Dedifferentiated amniotic fluid mesenchymal stem cell (primary cell): ENCODE data around the gene JPT2.

Source experiments
- DNase-seq: peaks from one replicate; pipeline ENCODE4 v3.0.0-alpha.2; 2016; ENCODE audit errors: extremely low spot score

The JPT2 gene

GRCh38 chr16:1651974-1652312, 26.1 kb upstream of the JPT2 start:
- no peak for DNase-seq

GRCh38 chr16:1653023-1653422, 25.1 kb upstream of the JPT2 start:
- DNase-seq: no peak

- DNase-seq: no peak
These were observed 23.4 kb upstream of the JPT2 start for GRCh38 chr16:1654505-1655268.

- DNase-seq: no peak
These were observed 22.7 kb upstream of the JPT2 start for GRCh38 chr16:1655269-1655807.

GRCh38 chr16:1655909-1656807, 21.9 kb upstream of the JPT2 start:
- DNase-seq: no peak

- no peak for DNase-seq
These were observed 21.1 kb upstream of the JPT2 start for GRCh38 chr16:1656808-1657617.

GRCh38 chr16:1657841-1658240, 20.2 kb upstream of the JPT2 start:
- no peak for DNase-seq

GRCh38 chr16:1659031-1659430, 19.0 kb upstream of the JPT2 start:
- DNase-seq: no peak

- DNase-seq: no peak
These were observed 16.3 kb upstream of the JPT2 start for GRCh38 chr16:1661826-1662225.

- DNase-seq: no peak
These were observed 15.5 kb upstream of the JPT2 start for GRCh38 chr16:1662543-1662942.

GRCh38 chr16:1665829-1666228, 12.2 kb upstream of the JPT2 start:
- DNase-seq: no peak

GRCh38 chr16:1666316-1666715, 11.8 kb upstream of the JPT2 start:
- no peak for DNase-seq

GRCh38 chr16:1667271-1667670, 10.8 kb upstream of the JPT2 start:
- no peak for DNase-seq

GRCh38 chr16:1667916-1668315, 10.2 kb upstream of the JPT2 start:
- DNase-seq: no peak

- no peak for DNase-seq
These were observed 9.3 kb upstream of the JPT2 start for GRCh38 chr16:1668612-1669319.

- no peak for DNase-seq
These were observed 8.4 kb upstream of the JPT2 start for GRCh38 chr16:1669698-1670097.

- DNase-seq: no peak
These were observed 7.7 kb upstream of the JPT2 start for GRCh38 chr16:1670371-1670770.

GRCh38 chr16:1670866-1671265, 7.2 kb upstream of the JPT2 start:
- no peak for DNase-seq

- DNase-seq: no peak
These were observed 4.5 kb upstream of the JPT2 start for GRCh38 chr16:1673424-1674151.

- no peak for DNase-seq
These were observed 3.8 kb upstream of the JPT2 start for GRCh38 chr16:1674306-1674705.
